HepG2 (cell line): ENCODE measurements around the gene PLSCR4. TPM values are rescaled to one million over a fixed set of nuclear protein-coding genes. Genes with fewer than 3 reads are reported as not detected.

Experiments
- CENPT ChIP-seq: sonication (generic); formaldehyde crosslinking; IDR thresholded peaks from 2 replicates; pipeline ENCODE4 v1.8.0; 2022; ENCODE audit warnings: low read depth, mild to moderate bottlenecking, moderate library complexity, missing genetic modification reagents
- HMG20A ChIP-seq: IDR thresholded peaks from 2 replicates; pipeline ENCODE4 v1.6.1; 2016; ENCODE audit warnings: borderline replicate concordance
- KLF15 ChIP-seq: sonication (generic); formaldehyde crosslinking; IDR thresholded peaks from 2 replicates; pipeline ENCODE4 v1.8.1; 2023; ENCODE audit warnings: borderline replicate concordance, mild to moderate bottlenecking, inconsistent platforms, missing genetic modification reagents, mixed read lengths
- KMT2A ChIP-seq: sonication (generic); formaldehyde crosslinking; IDR thresholded peaks from 2 replicates; pipeline ENCODE4 v1.4.0; 2020; ENCODE audit warnings: missing genetic modification reagents
- NFKBIZ ChIP-seq: IDR thresholded peaks from 2 replicates; pipeline ENCODE4 v1.6.1; 2018; ENCODE audit warnings: missing genetic modification reagents, missing compliant biosample characterization
- NFRKB ChIP-seq: fragments of 450-650 bp; IDR thresholded peaks from 2 replicates; pipeline ENCODE4 v1.6.1; 2017
- SIX4 ChIP-seq: sonication (generic); formaldehyde crosslinking; IDR thresholded peaks from 2 replicates; pipeline ENCODE4 v1.4.0; 2020; ENCODE audit warnings: missing genetic modification reagents
- TCF7 ChIP-seq: sonication (generic); IDR thresholded peaks from 2 replicates; pipeline ENCODE4 v1.6.1; 2016; ENCODE audit warnings: antibody characterized with exemption, low read depth
- XRCC5 ChIP-seq: fragments of 200-400 bp; formaldehyde crosslinking; optimal IDR thresholded peaks from 2 replicates; pipeline ENCODE3; 2017; ENCODE audit warnings: mild to moderate bottlenecking, low read length
- ZKSCAN5 ChIP-seq: sonication (generic); formaldehyde crosslinking; IDR thresholded peaks from 2 replicates; pipeline ENCODE4 v1.5.1; 2020; ENCODE audit warnings: mild to moderate bottlenecking, missing genetic modification reagents
- ZNF225 ChIP-seq: sonication (generic); formaldehyde crosslinking; IDR thresholded peaks from 2 replicates; pipeline ENCODE4 v1.4.0; 2020; ENCODE audit warnings: mild to moderate bottlenecking, missing genetic modification reagents
- ZNF256 ChIP-seq: sonication (generic); formaldehyde crosslinking; conservative IDR thresholded peaks from 2 replicates; pipeline ENCODE4 v1.4.0; 2020; ENCODE audit warnings: missing genetic modification reagents
- ZNF44 ChIP-seq: sonication (generic); formaldehyde crosslinking; IDR thresholded peaks from 2 replicates; pipeline ENCODE4 v1.5.1; 2020; ENCODE audit warnings: mild to moderate bottlenecking, missing genetic modification reagents
- ZNF484 ChIP-seq: sonication (generic); formaldehyde crosslinking; IDR thresholded peaks from 2 replicates; pipeline ENCODE4 v1.5.1; 2020; ENCODE audit warnings: mild to moderate bottlenecking, low read depth, missing genetic modification reagents, borderline replicate concordance
- ZNF558 ChIP-seq: sonication (generic); formaldehyde crosslinking; IDR thresholded peaks from 2 replicates; pipeline ENCODE4 v1.9.0; 2022; ENCODE audit warnings: mild to moderate bottlenecking, missing genetic modification reagents, borderline replicate concordance
- ZNF577 ChIP-seq: sonication (generic); formaldehyde crosslinking; IDR thresholded peaks from 2 replicates; pipeline ENCODE4 v1.4.0; 2020; ENCODE audit warnings: mild to moderate bottlenecking, low read depth, missing genetic modification reagents, borderline replicate concordance
- ZNF720 ChIP-seq: sonication (generic); formaldehyde crosslinking; IDR thresholded peaks from 2 replicates; pipeline ENCODE4 v1.4.0; 2020; ENCODE audit warnings: missing genetic modification reagents
- polyA plus RNA-seq, 8 experiments: library from polyadenylated mRNA; depleted of rRNA in 3 of 8; stranded (reverse) in 7 of 8; unstranded in 1 of 8; fragments of >200 nt; fragmentation: Illumina TruSeq in 4 of 8; extraction: Trizol in 4 of 8; gene quantifications; 2 replicates each; pipeline versions ENCODE4 v1.2.1 to v1.2.3, GENCODE V29; 2011 to 2016; ENCODE audit warnings: low read depth in 4 of 8, missing spikeins in 1 of 8, mixed read lengths in 1 of 8; ENCODE audit not compliant: insufficient read depth in 1 of 8
- total RNA-seq, 5 experiments: library from RNA; depleted of rRNA; stranded (reverse); fragments of >200 nt; fragmentation: Illumina TruSeq; extraction: Trizol; gene quantifications; 2 replicates each; pipeline ENCODE4 v1.2.3, GENCODE V29; 2016; ENCODE audit warnings: low read depth in 1 of 5
- TF ChIP-seq, protein P1 (sequence below): sonication (generic); formaldehyde crosslinking; IDR thresholded peaks from 2 replicates; pipeline ENCODE4 v1.8.0; 2022; ENCODE audit warnings: missing genetic modification reagents, mild to moderate bottlenecking, moderate library complexity, borderline replicate concordance
- TF ChIP-seq, protein P2 (sequence below): sonication (generic); formaldehyde crosslinking; IDR thresholded peaks from 2 replicates; pipeline ENCODE4 v1.8.0; 2023; ENCODE audit warnings: mild to moderate bottlenecking, missing genetic modification reagents
- TF ChIP-seq, protein P3 (sequence below): sonication (generic); formaldehyde crosslinking; IDR thresholded peaks from 2 replicates; pipeline ENCODE4 v1.8.0; 2022; ENCODE audit warnings: mild to moderate bottlenecking, missing genetic modification reagents, moderate library complexity
- TF ChIP-seq, protein P4 (sequence below): conservative IDR thresholded peaks from 2 replicates; pipeline ENCODE4 v1.6.1; 2018; ENCODE audit warnings: missing genetic modification reagents
- TF ChIP-seq, protein P5 (sequence below): sonication (generic); formaldehyde crosslinking; IDR thresholded peaks from 2 replicates; pipeline ENCODE4 v1.4.0; 2020; ENCODE audit warnings: missing genetic modification reagents; ENCODE audit errors: not compliant biosample characterization
- TF ChIP-seq, protein P6 (sequence below): sonication (generic); formaldehyde crosslinking; IDR thresholded peaks from 2 replicates; pipeline ENCODE4 v1.4.0; 2020; ENCODE audit warnings: missing genetic modification reagents
- TF ChIP-seq, protein P7 (sequence below): sonication (generic); formaldehyde crosslinking; IDR thresholded peaks from 2 replicates; pipeline ENCODE4 v1.4.0; 2020; ENCODE audit warnings: missing genetic modification reagents

The PLSCR4 gene
- total and polyA plus RNA-seq, 2 of the 13 experiments (the other 11 are each of a cell fraction or from before 2014, with no cell fraction given) = 1.5 to 59.0 TPM

DNA sequence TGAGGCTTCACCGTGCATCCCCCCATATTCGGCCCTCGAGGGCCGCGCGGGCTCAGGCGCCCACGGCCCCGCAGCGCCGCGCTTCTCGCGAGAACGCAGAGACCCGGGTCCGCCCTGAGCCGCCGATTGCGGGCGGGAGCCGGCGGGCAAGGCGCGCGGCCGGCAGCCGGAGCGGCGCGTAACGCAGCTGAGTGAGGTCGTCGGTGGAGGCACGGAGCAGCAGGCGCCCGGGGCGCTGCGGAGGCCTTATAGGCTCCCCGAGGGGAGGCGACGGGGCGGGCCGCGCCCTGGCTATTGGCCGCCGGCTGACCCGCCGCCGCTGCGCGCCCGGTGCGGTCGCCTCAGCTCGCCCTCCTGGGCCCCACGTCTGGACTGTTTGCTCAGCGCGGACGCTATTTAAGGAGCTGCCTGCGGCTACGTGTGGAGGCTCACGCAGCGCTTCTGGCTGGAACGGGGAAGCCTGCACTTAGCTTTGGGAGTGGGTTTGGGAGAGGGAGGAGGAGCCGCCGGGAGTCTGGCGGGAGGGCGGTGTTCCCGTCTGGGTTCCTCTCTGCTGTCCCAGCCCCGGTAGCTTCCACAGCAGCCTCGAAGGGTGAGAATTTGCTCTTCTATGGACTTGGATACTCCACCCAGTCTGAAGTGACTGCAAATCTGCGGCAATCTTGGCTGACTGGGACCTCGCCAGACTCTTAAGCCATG lies 89.8 kb downstream of the PLSCR4 start, which contains the start of gene PLOD2 (continued):
- TF ChIP-seq ZNF484 (CRISPR knock-in tag) (0 out of 2 replicates have a peak, but pooled peaks have one; percentile 55), ZNF577 (CRISPR knock-in tag) (no peak), ZNF256 (CRISPR knock-in tag) (peak; percentile 54; the same call in 1 of the 2 replicates), ZKSCAN5 (CRISPR knock-in tag) (no peak), KLF15 (CRISPR knock-in tag) (no peak), SIX4 (CRISPR knock-in tag) (peak; percentile 18; the same call in 1 of the 2 replicates), XRCC5 (peak; percentile 43), NFKBIZ (CRISPR knock-in tag) (peak; percentile 71; the same call in 1 of the 2 replicates), CENPT (CRISPR knock-in tag) (no peak), ZNF558 (CRISPR knock-in tag) (no peak; the same call in 1 of the 2 replicates), ZNF225 (CRISPR knock-in tag) (peak; percentile 52; the same call in 1 of the 2 replicates), ZNF44 (no peak), KMT2A (CRISPR knock-in tag) (peak; percentile 81), ZNF720 (CRISPR knock-in tag) (no peak), HMG20A (peak; percentile 46; the same call in 1 of the 2 replicates), NFRKB (no peak), TCF7 (peak; percentile 12; the same call in 1 of the 2 replicates)
- TF ChIP-seq, protein P1, sequence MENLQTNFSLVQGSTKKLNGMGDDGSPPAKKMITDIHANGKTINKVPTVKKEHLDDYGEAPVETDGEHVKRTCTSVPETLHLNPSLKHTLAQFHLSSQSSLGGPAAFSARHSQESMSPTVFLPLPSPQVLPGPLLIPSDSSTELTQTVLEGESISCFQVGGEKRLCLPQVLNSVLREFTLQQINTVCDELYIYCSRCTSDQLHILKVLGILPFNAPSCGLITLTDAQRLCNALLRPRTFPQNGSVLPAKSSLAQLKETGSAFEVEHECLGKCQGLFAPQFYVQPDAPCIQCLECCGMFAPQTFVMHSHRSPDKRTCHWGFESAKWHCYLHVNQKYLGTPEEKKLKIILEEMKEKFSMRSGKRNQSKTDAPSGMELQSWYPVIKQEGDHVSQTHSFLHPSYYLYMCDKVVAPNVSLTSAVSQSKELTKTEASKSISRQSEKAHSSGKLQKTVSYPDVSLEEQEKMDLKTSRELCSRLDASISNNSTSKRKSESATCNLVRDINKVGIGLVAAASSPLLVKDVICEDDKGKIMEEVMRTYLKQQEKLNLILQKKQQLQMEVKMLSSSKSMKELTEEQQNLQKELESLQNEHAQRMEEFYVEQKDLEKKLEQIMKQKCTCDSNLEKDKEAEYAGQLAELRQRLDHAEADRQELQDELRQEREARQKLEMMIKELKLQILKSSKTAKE (CRISPR knock-in tag) = peak; percentile 93
- TF ChIP-seq, protein P2, sequence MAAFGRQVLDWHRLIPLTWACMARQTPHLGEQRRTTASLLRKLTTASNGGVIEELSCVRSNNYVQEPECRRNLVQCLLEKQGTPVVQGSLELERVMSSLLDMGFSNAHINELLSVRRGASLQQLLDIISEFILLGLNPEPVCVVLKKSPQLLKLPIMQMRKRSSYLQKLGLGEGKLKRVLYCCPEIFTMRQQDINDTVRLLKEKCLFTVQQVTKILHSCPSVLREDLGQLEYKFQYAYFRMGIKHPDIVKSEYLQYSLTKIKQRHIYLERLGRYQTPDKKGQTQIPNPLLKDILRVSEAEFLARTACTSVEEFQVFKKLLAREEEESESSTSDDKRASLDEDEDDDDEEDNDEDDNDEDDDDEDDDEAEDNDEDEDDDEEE (CRISPR knock-in tag) = no peak; the same call in 1 of the 2 replicates
- TF ChIP-seq, protein P3, sequence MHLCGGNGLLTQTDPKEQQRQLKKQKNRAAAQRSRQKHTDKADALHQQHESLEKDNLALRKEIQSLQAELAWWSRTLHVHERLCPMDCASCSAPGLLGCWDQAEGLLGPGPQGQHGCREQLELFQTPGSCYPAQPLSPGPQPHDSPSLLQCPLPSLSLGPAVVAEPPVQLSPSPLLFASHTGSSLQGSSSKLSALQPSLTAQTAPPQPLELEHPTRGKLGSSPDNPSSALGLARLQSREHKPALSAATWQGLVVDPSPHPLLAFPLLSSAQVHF (CRISPR knock-in tag) = peak; percentile 57; the same call in 1 of the 2 replicates
- TF ChIP-seq, protein P4, sequence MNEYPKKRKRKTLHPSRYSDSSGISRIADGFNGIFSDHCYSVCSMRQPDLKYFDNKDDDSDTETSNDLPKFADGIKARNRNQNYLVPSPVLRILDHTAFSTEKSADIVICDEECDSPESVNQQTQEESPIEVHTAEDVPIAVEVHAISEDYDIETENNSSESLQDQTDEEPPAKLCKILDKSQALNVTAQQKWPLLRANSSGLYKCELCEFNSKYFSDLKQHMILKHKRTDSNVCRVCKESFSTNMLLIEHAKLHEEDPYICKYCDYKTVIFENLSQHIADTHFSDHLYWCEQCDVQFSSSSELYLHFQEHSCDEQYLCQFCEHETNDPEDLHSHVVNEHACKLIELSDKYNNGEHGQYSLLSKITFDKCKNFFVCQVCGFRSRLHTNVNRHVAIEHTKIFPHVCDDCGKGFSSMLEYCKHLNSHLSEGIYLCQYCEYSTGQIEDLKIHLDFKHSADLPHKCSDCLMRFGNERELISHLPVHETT (CRISPR knock-in tag) = no peak; the same call in 1 of the 2 replicates
- TF ChIP-seq, protein P5, sequence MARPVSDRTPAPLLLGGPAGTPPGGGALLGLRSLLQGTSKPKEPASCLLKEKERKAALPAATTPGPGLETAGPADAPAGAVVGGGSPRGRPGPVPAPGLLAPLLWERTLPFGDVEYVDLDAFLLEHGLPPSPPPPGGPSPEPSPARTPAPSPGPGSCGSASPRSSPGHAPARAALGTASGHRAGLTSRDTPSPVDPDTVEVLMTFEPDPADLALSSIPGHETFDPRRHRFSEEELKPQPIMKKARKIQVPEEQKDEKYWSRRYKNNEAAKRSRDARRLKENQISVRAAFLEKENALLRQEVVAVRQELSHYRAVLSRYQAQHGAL = no peak
- TF ChIP-seq, protein P6, sequence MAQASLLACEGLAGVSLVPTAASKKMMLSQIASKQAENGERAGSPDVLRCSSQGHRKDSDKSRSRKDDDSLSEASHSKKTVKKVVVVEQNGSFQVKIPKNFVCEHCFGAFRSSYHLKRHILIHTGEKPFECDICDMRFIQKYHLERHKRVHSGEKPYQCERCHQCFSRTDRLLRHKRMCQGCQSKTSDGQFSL = no peak
- TF ChIP-seq, protein P7, sequence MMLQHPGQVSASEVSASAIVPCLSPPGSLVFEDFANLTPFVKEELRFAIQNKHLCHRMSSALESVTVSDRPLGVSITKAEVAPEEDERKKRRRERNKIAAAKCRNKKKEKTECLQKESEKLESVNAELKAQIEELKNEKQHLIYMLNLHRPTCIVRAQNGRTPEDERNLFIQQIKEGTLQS = no peak
